ENCODE data around the gene C16orf78.

DNA sequence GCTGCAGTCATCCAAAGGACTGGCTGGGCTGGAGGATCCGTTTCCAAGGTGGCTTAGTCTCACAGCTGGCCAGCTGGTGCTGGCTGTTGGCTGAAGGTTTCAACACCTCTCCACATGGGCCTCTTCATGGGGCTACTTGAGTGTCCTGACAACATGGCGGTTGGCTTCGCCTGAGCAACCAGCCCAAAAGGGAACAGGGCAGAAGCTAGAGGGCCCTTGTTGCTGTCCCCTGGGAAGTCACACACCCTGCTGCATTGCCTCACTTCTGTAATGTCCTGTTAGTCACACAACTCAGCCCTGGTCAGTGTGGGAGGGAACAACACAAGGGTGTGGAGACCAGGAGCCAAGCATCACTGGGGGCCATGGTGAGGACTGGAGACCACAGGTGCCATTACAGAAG lies 36.6 kb downstream of the C16orf78 start:
- TF ChIP-seq, protein P1, sequence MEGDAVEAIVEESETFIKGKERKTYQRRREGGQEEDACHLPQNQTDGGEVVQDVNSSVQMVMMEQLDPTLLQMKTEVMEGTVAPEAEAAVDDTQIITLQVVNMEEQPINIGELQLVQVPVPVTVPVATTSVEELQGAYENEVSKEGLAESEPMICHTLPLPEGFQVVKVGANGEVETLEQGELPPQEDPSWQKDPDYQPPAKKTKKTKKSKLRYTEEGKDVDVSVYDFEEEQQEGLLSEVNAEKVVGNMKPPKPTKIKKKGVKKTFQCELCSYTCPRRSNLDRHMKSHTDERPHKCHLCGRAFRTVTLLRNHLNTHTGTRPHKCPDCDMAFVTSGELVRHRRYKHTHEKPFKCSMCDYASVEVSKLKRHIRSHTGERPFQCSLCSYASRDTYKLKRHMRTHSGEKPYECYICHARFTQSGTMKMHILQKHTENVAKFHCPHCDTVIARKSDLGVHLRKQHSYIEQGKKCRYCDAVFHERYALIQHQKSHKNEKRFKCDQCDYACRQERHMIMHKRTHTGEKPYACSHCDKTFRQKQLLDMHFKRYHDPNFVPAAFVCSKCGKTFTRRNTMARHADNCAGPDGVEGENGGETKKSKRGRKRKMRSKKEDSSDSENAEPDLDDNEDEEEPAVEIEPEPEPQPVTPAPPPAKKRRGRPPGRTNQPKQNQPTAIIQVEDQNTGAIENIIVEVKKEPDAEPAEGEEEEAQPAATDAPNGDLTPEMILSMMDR (conservative IDR thresholded peaks at IDR 0.05 in 1 of 2, IDR thresholded peaks at IDR 0.05 in 1 of 2; ENCODE audit: low read depth in 1 of 2, low read length in 2 of 2), result no peak
- no peak for TF ChIP-seq EZH2 (IDR thresholded peaks at IDR 0.05; ENCODE audit: low read length, missing control alignments)
